Left forelimb (tissue), 1 donor: ENCODE results near the gene NEDD9.

Source experiments
- DNase-seq: peaks from one replicate; pipeline ENCODE4 v3.0.0-alpha.2; 2018; ENCODE audit warnings: low spot score

Gene NEDD9

GRCh38 chr6:11233673-11234573 lies 1.5 kb upstream of the NEDD9 start:
- DNase-seq: no peak

- DNase-seq: no peak
These were observed 530 bp upstream of the NEDD9 start for GRCh38 chr6:11232770-11233626.

- no peak for DNase-seq
These were observed 790 bp downstream of the NEDD9 start for GRCh38 chr6:11231564-11232192.

- DNase-seq: no peak
These were observed 1.4 kb downstream of the NEDD9 start for GRCh38 chr6:11231108-11231463.

GRCh38 chr6:11230158-11231107 lies 2.0 kb downstream of the NEDD9 start:
- no peak for DNase-seq

- DNase-seq: no peak
These were observed 2.8 kb downstream of the NEDD9 start for GRCh38 chr6:11229655-11230046.

GRCh38 chr6:11228935-11229654 lies 3.4 kb downstream of the NEDD9 start:
- DNase-seq: no peak

GRCh38 chr6:11227698-11228097 lies 4.8 kb downstream of the NEDD9 start:
- no peak for DNase-seq

- DNase-seq: no peak
These were observed 6.5 kb downstream of the NEDD9 start for GRCh38 chr6:11226005-11226404.

- no peak for DNase-seq
These were observed 7.5 kb downstream of the NEDD9 start for GRCh38 chr6:11224966-11225463.

GRCh38 chr6:11224252-11224965 lies 8.1 kb downstream of the NEDD9 start:
- DNase-seq: no peak

GRCh38 chr6:11223286-11223864 lies 9.1 kb downstream of the NEDD9 start:
- DNase-seq: no peak

- DNase-seq: no peak
These were observed 9.8 kb downstream of the NEDD9 start for GRCh38 chr6:11222385-11223277.

GRCh38 chr6:11221623-11222384 lies 10.7 kb downstream of the NEDD9 start:
- DNase-seq: no peak

- no peak for DNase-seq
These were observed 13.1 kb downstream of the NEDD9 start for GRCh38 chr6:11219400-11219834.

- DNase-seq: no peak
These were observed 13.7 kb downstream of the NEDD9 start for GRCh38 chr6:11218538-11219399.

- no peak for DNase-seq
These were observed 14.4 kb downstream of the NEDD9 start for GRCh38 chr6:11218102-11218442.
